ENCODE data around the gene SMIM45.

Gene SMIM45

DNA sequence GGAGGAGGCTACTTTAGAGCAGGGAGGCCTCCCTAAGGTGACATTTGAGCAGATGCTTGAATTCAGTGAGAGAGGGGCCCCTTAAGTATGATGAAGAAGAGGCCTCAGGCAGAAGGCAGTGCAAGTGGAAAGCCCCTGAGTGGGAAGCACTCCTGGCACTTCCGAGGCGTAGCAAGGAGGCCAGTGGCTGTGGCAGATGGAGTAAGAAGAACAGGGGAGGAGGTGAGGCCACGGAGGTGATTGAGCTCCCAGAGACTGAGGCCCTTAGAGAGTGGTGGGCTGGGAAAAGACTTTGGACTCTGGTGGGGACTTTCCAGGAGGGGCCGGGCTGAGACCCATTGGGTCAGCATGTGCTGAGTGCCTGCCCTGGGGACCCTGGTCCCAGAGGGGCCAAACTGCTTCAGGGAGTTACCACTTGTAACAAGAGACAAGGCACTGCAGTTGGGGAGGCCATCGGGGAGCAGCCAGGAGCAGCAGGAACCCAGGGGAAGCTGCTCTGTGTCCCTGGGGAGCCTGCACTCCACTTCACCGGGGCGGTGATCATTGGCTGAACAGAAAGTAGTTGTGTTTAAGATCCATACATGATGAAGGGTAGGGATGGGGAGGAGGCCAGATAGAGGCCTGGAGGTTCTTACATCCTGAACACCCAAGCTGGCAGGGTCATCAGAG lies 2.5 kb upstream of the SMIM45 start:
- Histone ChIP-seq H3K4me1 (ENCODE audit: control insufficient read depth in 2 of 2, insufficient read depth in 2 of 2, low read length in 2 of 2) (peaks cover 7 to 11% of the 10 kb centered on the region in 2 donors), H3K9me3 (ENCODE audit: control insufficient read depth in 2 of 2, low read length in 2 of 2) (no peaks in the 10 kb centered on the region), H3K9ac (ENCODE audit: low read depth in 1 of 2, low read length in 2 of 2) (no peak overlapping the region), H3K27ac (ENCODE audit: low read depth in 2 of 2, low read length in 2 of 2) (no peak overlapping the region), H3K4me3 (ENCODE audit: low read length in 2 of 2) (no peak overlapping the region), H3K36me3 (ENCODE audit: control insufficient read depth in 2 of 2, insufficient read depth in 2 of 2, low read length in 2 of 2) (no peaks in the 10 kb centered on the region), H3K27me3 (ENCODE audit: control insufficient read depth in 2 of 2, insufficient read depth in 2 of 2, low read length in 2 of 2) (no peaks in the 10 kb centered on the region)

DNA sequence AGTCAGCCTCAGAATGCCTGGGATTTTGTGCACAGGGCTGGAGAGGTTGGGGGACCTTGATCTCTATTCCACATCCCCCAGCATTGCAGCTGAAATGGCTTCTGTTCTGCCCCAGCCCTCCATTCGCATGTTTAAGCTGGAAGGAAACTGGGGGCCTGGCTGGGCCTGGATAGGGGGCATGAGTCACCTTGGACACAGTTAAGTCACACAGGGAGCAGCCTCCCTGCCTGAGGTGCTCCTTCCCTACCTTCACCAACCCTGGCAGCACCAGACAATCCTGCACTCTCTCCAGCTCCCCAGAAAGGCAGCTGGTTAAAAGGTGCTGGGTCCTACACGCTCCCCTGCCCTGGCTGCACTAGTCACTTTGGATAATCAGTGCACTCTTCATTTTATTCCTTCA lies 763 bp downstream of the SMIM45 start:
- Histone ChIP-seq H3K9me3 (ENCODE audit: control insufficient read depth in 2 of 2, low read length in 2 of 2) (no peaks in the 10 kb centered on the region), H3K27ac (ENCODE audit: low read depth in 2 of 2, low read length in 2 of 2) (no peak overlapping the region), H3K4me1 (ENCODE audit: control insufficient read depth in 2 of 2, insufficient read depth in 2 of 2, low read length in 2 of 2) (no peaks in the 10 kb centered on the region), H3K9ac (ENCODE audit: low read depth in 1 of 2, low read length in 2 of 2) (no peak overlapping the region), H3K27me3 (ENCODE audit: control insufficient read depth in 2 of 2, insufficient read depth in 2 of 2, low read length in 2 of 2) (no peaks in the 10 kb centered on the region), H3K36me3 (ENCODE audit: control insufficient read depth in 2 of 2, insufficient read depth in 2 of 2, low read length in 2 of 2) (no peaks in the 10 kb centered on the region), H3K4me3 (ENCODE audit: low read length in 2 of 2) (no peak overlapping the region)

DNA sequence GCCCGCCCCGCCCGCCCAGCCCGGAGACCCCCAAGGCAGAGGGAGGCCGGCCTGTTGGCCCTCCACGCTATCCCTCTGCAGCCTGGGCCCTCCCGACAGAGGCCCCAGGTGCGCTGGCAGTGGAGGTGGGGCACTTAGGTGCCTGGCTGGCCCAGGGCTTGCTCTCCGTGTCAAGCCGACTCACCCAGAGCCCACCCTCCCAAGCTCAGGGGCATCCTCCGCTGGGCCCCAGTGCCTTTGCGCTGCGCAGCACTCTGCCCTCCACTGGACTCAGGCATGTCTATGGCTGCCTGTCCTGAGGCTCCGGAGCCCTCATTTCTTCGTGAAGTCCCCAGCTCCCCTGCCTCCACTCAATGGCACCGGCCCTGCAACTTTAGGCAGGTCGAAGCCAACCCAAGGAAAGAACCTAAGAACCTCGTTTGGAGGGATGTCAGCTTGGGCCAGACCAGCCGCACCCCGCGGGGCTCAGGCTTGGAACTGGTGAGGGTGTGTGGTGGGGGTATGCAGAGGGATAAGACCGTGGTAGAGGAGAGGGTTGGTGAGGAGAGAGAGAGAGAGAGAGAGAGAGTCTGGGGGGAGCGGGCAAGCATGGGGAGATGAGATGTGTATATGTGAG lies 6.1 kb downstream of the SMIM45 start:
- Histone ChIP-seq H3K4me1 (ENCODE audit: control insufficient read depth in 2 of 2, insufficient read depth in 2 of 2, low read length in 2 of 2) (no peaks in the 10 kb centered on the region), H3K9ac (ENCODE audit: low read depth in 1 of 2, low read length in 2 of 2) (peak overlapping the region in 1 of 2 donors; percentile 12), H3K27ac (ENCODE audit: low read depth in 2 of 2, low read length in 2 of 2) (no peak overlapping the region), H3K36me3 (ENCODE audit: control insufficient read depth in 2 of 2, insufficient read depth in 2 of 2, low read length in 2 of 2) (no peaks in the 10 kb centered on the region), H3K4me3 (ENCODE audit: low read length in 2 of 2) (no peak overlapping the region), H3K9me3 (ENCODE audit: control insufficient read depth in 2 of 2, low read length in 2 of 2) (no peaks in the 10 kb centered on the region), H3K27me3 (ENCODE audit: control insufficient read depth in 2 of 2, insufficient read depth in 2 of 2, low read length in 2 of 2) (no peaks in the 10 kb centered on the region)

DNA sequence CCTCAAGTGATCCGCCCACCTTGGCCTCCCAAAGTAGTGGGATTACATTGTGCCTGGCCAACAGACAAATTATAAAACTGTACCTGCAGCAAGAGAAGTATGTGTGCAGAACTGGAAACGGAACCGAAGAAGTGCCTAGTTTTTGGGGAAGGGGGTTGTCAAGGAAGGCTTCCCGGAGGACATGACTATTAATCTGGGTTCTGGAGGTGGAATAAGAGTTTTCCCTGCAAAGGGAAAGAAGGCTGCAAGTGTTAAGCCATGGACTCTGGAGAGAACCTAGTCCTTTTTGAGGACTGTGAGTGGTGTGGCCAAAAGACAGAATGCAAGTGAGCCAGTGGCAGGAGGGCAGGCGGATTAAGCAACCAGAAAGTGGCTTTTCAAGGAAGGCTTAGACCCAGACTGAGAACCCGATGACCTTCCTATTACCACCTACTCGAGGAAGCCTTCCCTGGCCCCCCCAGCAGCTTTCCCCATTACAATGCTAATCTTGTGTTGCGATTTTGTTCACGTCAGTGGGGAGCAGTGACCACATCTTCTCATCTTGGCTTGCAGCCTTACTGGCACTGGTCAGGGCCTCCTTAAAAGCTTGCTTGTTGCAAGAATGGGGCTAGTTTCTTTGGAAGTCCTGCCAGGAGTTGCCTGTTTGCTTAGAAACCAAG lies 11.6 kb downstream of the SMIM45 start:
- Histone ChIP-seq H3K4me3 (ENCODE audit: low read length in 2 of 2) (no peak overlapping the region), H3K9me3 (ENCODE audit: control insufficient read depth in 2 of 2, low read length in 2 of 2) (no peaks in the 10 kb centered on the region), H3K27ac (ENCODE audit: low read depth in 2 of 2, low read length in 2 of 2) (no peak overlapping the region), H3K4me1 (ENCODE audit: control insufficient read depth in 2 of 2, insufficient read depth in 2 of 2, low read length in 2 of 2) (no peaks in the 10 kb centered on the region), H3K9ac (ENCODE audit: low read depth in 1 of 2, low read length in 2 of 2) (no peak overlapping the region), H3K36me3 (ENCODE audit: control insufficient read depth in 2 of 2, insufficient read depth in 2 of 2, low read length in 2 of 2) (no peaks in the 10 kb centered on the region), H3K27me3 (ENCODE audit: control insufficient read depth in 2 of 2, insufficient read depth in 2 of 2, low read length in 2 of 2) (no peaks in the 10 kb centered on the region)

DNA sequence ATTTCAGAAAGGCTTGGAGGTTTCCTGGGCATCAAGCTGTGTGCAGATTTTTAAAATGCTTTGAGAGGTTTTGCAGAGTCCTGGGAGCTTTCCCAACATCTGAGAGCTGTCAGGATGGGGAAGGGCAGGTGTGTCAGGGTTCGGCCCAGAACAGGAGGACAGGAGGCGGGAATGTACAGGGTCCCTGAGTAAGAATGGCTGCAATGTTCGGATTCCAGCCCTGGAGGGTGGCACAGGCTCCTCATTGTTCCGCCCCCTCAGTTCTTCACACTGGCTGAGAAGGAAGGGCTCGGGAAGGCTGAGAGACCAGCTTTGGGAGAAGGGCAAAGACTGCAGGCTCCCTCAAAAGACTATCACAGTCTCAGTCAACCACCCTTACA lies 12.2 kb downstream of the SMIM45 start:
- no peaks in the 10 kb centered on the region for H3K9me3 ChIP-seq (ENCODE audit: control insufficient read depth in 2 of 2, low read length in 2 of 2)
- H3K9ac ChIP-seq (ENCODE audit: low read depth in 1 of 2, low read length in 2 of 2): no peak overlapping the region
- no peaks in the 10 kb centered on the region for H3K36me3 ChIP-seq (ENCODE audit: control insufficient read depth in 2 of 2, insufficient read depth in 2 of 2, low read length in 2 of 2)
- no peak overlapping the region for H3K27ac ChIP-seq (ENCODE audit: low read depth in 2 of 2, low read length in 2 of 2)
- H3K27me3 ChIP-seq (ENCODE audit: control insufficient read depth in 2 of 2, insufficient read depth in 2 of 2, low read length in 2 of 2): no peaks in the 10 kb centered on the region
- H3K4me3 ChIP-seq (ENCODE audit: low read length in 2 of 2): no peak overlapping the region
- no peaks in the 10 kb centered on the region for H3K4me1 ChIP-seq (ENCODE audit: control insufficient read depth in 2 of 2, insufficient read depth in 2 of 2, low read length in 2 of 2)

DNA sequence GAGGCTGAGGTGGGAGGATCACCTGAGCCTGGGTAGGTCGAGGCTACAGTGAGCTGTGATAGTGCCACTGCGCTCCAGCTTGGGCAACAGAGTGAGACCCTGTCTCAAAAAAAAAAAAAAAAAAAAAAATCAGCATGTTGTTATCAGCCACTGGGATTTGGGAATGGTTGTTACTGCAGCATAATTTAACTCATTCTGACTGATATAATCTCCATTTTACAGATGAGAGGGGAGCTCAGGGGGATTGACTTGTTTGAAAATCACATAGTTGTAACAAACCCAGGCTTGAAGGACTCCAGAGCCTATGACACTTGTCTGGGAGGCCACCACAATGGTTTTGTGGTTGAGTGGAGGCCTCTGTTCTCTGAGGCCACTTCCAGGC lies 14.3 kb downstream of the SMIM45 start:
- Histone ChIP-seq H3K27ac (ENCODE audit: low read depth in 2 of 2, low read length in 2 of 2) (no peak overlapping the region), H3K9ac (ENCODE audit: low read depth in 1 of 2, low read length in 2 of 2) (no peak overlapping the region), H3K4me1 (ENCODE audit: control insufficient read depth in 2 of 2, insufficient read depth in 2 of 2, low read length in 2 of 2) (no peaks in the 10 kb centered on the region)

DNA sequence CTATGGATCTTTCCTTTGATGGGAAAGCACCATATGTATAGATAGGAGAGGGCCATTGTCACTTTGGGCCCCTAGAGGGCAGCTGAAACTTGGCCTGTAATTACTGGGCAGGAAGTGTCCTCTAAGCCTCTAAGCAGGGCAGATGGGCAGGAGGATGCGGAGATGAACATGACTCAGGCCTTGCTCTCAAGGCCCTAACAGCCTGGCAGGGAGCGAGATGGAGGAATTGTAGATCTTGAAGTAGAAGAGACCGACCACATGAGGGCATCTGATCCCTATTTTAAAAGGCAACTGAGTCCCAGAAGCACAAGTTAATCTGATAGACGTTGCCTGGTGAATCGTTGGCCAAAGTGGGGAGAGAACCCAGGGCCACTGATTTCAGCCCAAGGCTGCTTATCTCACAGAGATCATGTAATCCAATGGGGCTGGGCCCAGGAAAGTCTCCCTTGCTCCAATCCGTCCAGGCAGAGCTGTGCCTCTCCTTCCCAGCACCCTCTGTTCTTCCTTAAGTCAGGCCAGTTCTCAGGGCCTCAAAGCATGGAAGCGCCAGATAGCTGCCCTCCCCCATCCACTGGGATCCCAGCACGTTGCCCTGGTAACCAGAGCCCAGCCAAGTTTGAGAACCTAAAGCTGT lies 14.8 kb downstream of the SMIM45 start:
- H3K36me3 ChIP-seq (ENCODE audit: control insufficient read depth in 2 of 2, insufficient read depth in 2 of 2, low read length in 2 of 2): no peaks in the 10 kb centered on the region
- H3K4me3 ChIP-seq (ENCODE audit: low read length in 2 of 2): no peak overlapping the region
- peaks cover 0 to 5% of the 10 kb centered on the region in 2 donors for H3K27me3 ChIP-seq (ENCODE audit: control insufficient read depth in 2 of 2, insufficient read depth in 2 of 2, low read length in 2 of 2)
- H3K27ac ChIP-seq (ENCODE audit: low read depth in 2 of 2, low read length in 2 of 2): no peak overlapping the region
- no peaks in the 10 kb centered on the region for H3K4me1 ChIP-seq (ENCODE audit: control insufficient read depth in 2 of 2, insufficient read depth in 2 of 2, low read length in 2 of 2)
- no peak overlapping the region for H3K9ac ChIP-seq (ENCODE audit: low read depth in 1 of 2, low read length in 2 of 2)
- H3K9me3 ChIP-seq (ENCODE audit: control insufficient read depth in 2 of 2, low read length in 2 of 2): no peaks in the 10 kb centered on the region

More for the DNA sequence above, 14.3 kb downstream of the SMIM45 start:
- Histone ChIP-seq H3K4me3 (ENCODE audit: low read length in 2 of 2) (no peak overlapping the region), H3K9me3 (ENCODE audit: control insufficient read depth in 2 of 2, low read length in 2 of 2) (no peaks in the 10 kb centered on the region), H3K36me3 (ENCODE audit: control insufficient read depth in 2 of 2, insufficient read depth in 2 of 2, low read length in 2 of 2) (no peaks in the 10 kb centered on the region), H3K27me3 (ENCODE audit: control insufficient read depth in 2 of 2, insufficient read depth in 2 of 2, low read length in 2 of 2) (peaks cover 0 to 5% of the 10 kb centered on the region in 2 donors)

DNA sequence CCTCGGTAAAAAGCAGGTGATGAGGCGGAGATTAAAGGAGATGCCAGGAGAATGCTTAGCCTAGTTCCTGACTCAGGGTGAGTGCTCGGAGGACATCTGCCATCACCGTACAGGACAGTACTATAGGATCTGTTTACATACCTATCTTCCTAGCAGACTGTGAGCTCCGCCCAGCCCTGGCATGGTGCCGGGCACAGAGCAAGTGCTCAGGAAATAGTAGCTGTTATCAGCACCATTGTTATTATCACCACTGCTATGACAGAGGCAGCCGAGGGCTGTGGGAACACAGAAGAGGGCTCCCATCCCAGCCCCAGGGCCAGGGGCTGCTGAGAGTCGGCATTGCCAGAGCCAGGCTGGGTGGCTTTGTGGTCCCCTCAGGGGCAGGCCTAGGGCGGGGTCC lies 16.7 kb downstream of the SMIM45 start:
- no peak overlapping the region for H3K4me3 ChIP-seq (ENCODE audit: low read length in 2 of 2)

DNA sequence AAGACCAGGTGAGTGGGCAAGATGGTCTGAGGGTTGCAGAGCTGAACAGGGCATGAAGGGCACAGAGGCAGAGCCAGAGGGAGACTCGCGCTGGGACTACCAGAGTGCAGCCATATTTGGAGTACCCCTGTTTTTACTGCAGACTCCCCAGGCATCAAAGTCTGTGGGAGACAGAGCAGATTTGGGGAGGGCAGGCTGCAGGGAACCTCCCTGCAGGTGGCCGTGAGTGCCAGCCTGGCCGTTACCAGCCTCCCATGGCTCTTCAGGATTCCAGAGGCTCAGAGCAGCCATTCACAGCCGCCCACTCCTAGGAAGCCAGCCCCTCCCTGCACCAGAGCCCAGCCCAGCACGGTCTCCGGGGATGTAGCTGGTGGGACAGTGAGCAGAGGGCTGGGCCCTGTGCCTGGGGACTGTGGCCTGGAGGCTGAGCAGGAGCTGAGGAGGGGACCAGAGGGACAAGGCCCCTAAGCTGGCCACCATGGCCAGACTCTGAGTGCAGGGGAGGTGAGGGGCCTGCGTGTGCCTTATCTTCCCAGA lies 17.2 kb downstream of the SMIM45 start, which contains the start of gene SEPTIN3:
TSS of gene SEPTIN3 (plus strand) at position 334 of the 537 bp plus-strand sequence. CDS start 2,050 bp downstream, outside the sequence.
- Histone ChIP-seq H3K9ac (ENCODE audit: low read depth in 1 of 2, low read length in 2 of 2) (no peak within 1 kb of the TSS), H3K36me3 (ENCODE audit: control insufficient read depth in 2 of 2, insufficient read depth in 2 of 2, low read length in 2 of 2) (no peaks in the 10 kb centered on the region), H3K9me3 (ENCODE audit: control insufficient read depth in 2 of 2, low read length in 2 of 2) (no peaks in the 10 kb centered on the region), H3K4me3 (ENCODE audit: low read length in 2 of 2) (no peak within 1 kb of the TSS), H3K27me3 (ENCODE audit: control insufficient read depth in 2 of 2, insufficient read depth in 2 of 2, low read length in 2 of 2) (peaks cover 5 to 6% of the 10 kb centered on the region in 2 donors), H3K4me1 (ENCODE audit: control insufficient read depth in 2 of 2, insufficient read depth in 2 of 2, low read length in 2 of 2) (no peaks in the 10 kb centered on the region), H3K27ac (ENCODE audit: low read depth in 2 of 2, low read length in 2 of 2) (no peak within 1 kb of the TSS)

More for the DNA sequence above, 16.7 kb downstream of the SMIM45 start:
- Histone ChIP-seq H3K36me3 (ENCODE audit: control insufficient read depth in 2 of 2, insufficient read depth in 2 of 2, low read length in 2 of 2) (no peaks in the 10 kb centered on the region), H3K4me1 (ENCODE audit: control insufficient read depth in 2 of 2, insufficient read depth in 2 of 2, low read length in 2 of 2) (no peaks in the 10 kb centered on the region), H3K9ac (ENCODE audit: low read depth in 1 of 2, low read length in 2 of 2) (no peak overlapping the region), H3K9me3 (ENCODE audit: control insufficient read depth in 2 of 2, low read length in 2 of 2) (no peaks in the 10 kb centered on the region), H3K27ac (ENCODE audit: low read depth in 2 of 2, low read length in 2 of 2) (no peak overlapping the region), H3K27me3 (ENCODE audit: control insufficient read depth in 2 of 2, insufficient read depth in 2 of 2, low read length in 2 of 2) (peaks cover 3 to 5% of the 10 kb centered on the region in 2 donors)

DNA sequence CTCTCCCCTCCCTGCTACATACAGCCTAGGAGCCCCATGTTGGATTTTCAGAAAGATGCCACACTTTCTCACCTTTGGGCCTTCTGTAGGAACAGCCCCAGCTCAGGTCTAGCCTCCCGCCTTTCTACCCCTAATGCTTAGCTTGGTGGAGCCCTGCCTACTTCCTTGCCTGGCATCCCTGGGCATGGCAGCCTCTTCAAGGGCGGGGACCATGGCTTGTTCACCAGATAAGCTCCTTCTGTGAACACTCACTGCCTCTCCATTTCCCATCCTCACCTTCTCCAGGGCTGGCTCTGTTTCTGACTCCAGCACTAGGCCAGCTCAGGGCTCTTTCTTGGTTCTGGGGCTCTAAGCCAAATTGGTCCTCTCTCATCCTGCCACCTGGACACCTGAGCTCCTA lies 18.7 kb downstream of the SMIM45 start:
- no peak overlapping the region for H3K27ac ChIP-seq (ENCODE audit: low read depth in 2 of 2, low read length in 2 of 2)
- peaks cover 10% of the 10 kb centered on the region in 2 donors for H3K27me3 ChIP-seq (ENCODE audit: control insufficient read depth in 2 of 2, insufficient read depth in 2 of 2, low read length in 2 of 2)
- H3K4me1 ChIP-seq (ENCODE audit: control insufficient read depth in 2 of 2, insufficient read depth in 2 of 2, low read length in 2 of 2): no peaks in the 10 kb centered on the region
- H3K4me3 ChIP-seq (ENCODE audit: low read length in 2 of 2): no peak overlapping the region
- H3K36me3 ChIP-seq (ENCODE audit: control insufficient read depth in 2 of 2, insufficient read depth in 2 of 2, low read length in 2 of 2): no peaks in the 10 kb centered on the region
- no peak overlapping the region for H3K9ac ChIP-seq (ENCODE audit: low read depth in 1 of 2, low read length in 2 of 2)
- no peaks in the 10 kb centered on the region for H3K9me3 ChIP-seq (ENCODE audit: control insufficient read depth in 2 of 2, low read length in 2 of 2)

Measured in mucosa of rectum (tissue), 2 donors.